ENCODE measurements around the gene ARHGEF6.

DNA sequence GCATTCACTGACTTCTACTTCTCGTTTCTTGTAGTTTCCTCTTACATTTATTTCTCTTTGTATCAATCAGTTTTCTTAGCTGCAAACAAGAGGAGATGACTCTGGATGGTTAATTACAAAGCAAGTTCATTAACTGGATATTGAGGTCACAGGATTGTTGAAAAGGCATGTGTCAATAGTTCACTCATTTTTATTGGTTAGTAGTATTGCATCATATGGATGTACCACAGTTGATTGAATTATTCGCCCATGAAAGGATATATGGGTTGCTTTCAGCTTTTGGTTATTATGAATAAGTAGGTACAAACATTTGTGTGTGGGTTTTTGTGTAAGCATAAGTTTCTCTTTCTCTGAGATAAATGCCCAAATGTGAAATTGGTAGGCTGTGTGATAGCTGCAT, 21.8 kb upstream of the ARHGEF6 start:
- no peak for TF ChIP-seq CTCF (IDR thresholded peaks at IDR 0.05)
- no peak for TF ChIP-seq POLR2A (IDR thresholded peaks at IDR 0.05)
- no peak for TF ChIP-seq POLR2AphosphoS5 (IDR thresholded peaks at IDR 0.05)

All from prostate gland (tissue), 2 donors.